A549 treated with dexamethasone at 1 μM for 4 hours (cell line): ENCODE measurements around the gene TREML2. TPM values are rescaled to one million over a fixed set of nuclear protein-coding genes. Genes with fewer than 3 reads are reported as not detected.

Source experiments
- total RNA-seq: library from RNA; stranded (reverse); fragments of 200-300 nt; extraction: Qiagen RNA extraction; gene quantifications from 5 replicates; pipeline ENCODE4 v1.2.3, GENCODE V29; 2022

TREML2 gene, protein sequence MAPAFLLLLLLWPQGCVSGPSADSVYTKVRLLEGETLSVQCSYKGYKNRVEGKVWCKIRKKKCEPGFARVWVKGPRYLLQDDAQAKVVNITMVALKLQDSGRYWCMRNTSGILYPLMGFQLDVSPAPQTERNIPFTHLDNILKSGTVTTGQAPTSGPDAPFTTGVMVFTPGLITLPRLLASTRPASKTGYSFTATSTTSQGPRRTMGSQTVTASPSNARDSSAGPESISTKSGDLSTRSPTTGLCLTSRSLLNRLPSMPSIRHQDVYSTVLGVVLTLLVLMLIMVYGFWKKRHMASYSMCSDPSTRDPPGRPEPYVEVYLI
- total RNA-seq, result not detected in 5 replicates

DNA sequence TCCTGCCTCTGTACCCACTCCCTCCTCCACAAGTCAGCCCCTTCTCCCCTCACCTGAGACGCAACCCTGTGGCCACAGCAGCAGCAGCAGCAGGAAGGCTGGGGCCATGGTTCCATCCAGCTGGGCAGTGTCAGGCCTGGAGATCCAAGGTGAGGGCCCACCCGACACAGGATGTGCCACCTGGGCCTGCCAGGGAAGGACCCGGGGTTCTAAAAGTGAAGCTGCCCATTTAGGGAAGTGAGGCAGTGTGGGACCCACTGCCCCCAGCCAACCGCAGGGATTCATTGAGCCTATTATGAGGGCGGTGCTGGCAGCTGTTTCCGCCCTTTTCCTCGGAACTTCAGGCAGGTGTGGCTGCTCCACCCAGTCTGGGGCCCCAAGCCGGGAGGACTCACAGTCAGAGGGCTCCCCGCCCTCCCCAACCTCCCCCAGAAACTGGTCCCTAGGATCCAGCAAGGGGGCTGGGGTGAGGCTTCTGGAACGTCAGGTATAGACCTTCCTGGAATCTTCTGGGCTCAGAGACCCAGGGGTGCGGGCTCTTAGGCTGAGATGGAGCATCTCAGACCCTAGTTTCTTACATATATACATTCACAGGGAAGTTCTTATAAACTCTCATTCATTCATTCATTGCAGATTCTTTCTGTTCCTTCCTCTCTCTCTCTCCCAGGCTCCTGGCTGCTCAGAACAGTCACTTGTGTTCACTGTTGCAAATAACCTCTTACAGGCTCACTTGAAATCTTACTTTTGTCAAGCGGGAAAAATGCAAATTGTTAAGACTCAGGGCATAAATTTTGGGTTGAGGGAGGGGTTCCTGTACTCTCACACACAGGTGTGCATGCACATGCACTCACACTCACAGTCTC is at the start of gene TREML2:
Gene TREML2 (minus strand): TSS at position 249 of the 863 bp plus-strand sequence. CDS start 141 bp downstream, at position 108.

GRCh38 chr6:41228096-41228495 is 27.1 kb upstream of the TREML2 start, which contains the start of gene TREML4:
Gene TREML4, plus strand, starts transcription at chr6:41228349. Its CDS starts 79 bp downstream, at chr6:41228428.

GRCh38 chr6:41162687-41163418 is 38.1 kb downstream of the TREML2 start, which contains the start of gene TREM2:
Gene TREM2, minus strand, starts transcription at chr6:41163116. Its CDS starts 34 bp downstream, at chr6:41163082.

DNA sequence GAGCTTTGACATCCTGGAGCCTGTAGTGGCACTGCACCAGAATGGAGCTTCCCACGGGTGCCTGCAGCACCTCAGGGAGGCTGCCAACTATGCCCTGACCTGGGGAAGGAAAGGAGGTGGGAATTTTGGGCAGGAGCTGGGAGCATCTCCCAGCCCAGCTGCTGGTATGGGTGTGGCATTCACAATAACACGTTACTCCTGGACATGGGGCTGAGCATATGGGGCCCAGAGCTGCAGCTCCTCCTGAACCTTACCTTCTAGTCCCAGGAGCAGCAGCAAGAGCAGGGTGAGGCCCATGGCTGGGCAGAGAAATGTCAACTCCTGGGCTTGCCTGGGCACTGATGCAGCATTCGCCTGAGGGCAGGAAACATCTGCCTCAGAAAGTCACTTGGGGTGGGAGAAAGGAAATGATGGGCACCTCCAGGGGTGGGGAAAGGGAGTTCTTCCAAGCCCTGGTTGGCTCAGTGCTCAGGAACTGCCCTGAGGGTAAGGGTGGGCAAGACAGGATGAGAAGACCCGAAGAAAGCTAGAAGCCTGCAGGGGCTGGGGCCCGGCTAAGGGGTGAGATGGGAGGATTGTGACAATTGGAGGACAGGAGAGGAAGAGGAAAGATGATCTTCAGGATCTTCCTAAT is 46.8 kb downstream of the TREML2 start, which contains the start of gene TREML1:
Gene TREML1 (minus strand): TSS at position 356 of the 634 bp plus-strand sequence. CDS start 59 bp downstream, at position 297.

Other genes starting within 250 kb of the TREML2 start
- gene UNC5CL, start 161.9 kb downstream of the TREML2 start, total RNA-seq, result 0.29 to 0.60 TPM (median 0.47 TPM) in 5 replicates
- 0.13 TPM in 1 of 5 replicates, not detected in the others for gene TSPO2, start 158.7 kb downstream of the TREML2 start, total RNA-seq
- gene APOBEC2, start 147.9 kb downstream of the TREML2 start, total RNA-seq, result not detected in 5 replicates
- gene OARD1, start 128.8 kb downstream of the TREML2 start, total RNA-seq, result 19.2 to 21.7 TPM (median 20.2 TPM) in 5 replicates
- 11.7 to 15.7 TPM (median 14.4 TPM) in 5 replicates for gene NFYA, start 128.2 kb downstream of the TREML2 start, total RNA-seq
- not detected in 5 replicates for gene TREML1, start 46.8 kb downstream of the TREML2 start, total RNA-seq
- 0.08 TPM in 1 of 5 replicates, not detected in the others for gene TREM2, start 38.0 kb downstream of the TREML2 start, total RNA-seq
- gene TREML4, start 27.2 kb upstream of the TREML2 start, total RNA-seq, result not detected in 5 replicates
- gene TREM1, start 85.5 kb upstream of the TREML2 start, total RNA-seq, result 0.12 to 0.54 TPM (median 0.25 TPM) in 5 replicates
- not detected in 5 replicates for gene NCR2, start 134.5 kb upstream of the TREML2 start, total RNA-seq